ENCODE measurements around the gene ELL2.

ELL2 gene

DNA sequence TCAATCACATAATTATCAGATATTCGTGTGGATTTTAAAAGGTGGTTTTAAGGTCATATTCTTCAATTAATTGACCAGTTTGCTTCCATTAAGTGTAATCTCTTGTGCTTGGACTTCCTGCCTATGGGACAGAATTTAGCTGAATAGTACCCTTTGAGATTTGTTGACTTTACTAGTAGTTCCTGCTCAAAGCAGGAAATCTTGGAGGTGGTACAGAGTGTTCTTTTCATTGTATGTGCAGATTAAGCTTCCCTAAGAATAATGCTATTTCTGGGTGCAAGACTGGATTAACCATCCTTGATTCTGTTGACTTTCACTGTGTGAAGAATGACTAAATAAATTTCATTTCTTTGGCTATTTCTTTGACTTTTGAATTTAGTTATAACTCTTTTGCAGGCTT lies 45.4 kb upstream of the ELL2 start (continued):
- TF ChIP-seq, protein P1, sequence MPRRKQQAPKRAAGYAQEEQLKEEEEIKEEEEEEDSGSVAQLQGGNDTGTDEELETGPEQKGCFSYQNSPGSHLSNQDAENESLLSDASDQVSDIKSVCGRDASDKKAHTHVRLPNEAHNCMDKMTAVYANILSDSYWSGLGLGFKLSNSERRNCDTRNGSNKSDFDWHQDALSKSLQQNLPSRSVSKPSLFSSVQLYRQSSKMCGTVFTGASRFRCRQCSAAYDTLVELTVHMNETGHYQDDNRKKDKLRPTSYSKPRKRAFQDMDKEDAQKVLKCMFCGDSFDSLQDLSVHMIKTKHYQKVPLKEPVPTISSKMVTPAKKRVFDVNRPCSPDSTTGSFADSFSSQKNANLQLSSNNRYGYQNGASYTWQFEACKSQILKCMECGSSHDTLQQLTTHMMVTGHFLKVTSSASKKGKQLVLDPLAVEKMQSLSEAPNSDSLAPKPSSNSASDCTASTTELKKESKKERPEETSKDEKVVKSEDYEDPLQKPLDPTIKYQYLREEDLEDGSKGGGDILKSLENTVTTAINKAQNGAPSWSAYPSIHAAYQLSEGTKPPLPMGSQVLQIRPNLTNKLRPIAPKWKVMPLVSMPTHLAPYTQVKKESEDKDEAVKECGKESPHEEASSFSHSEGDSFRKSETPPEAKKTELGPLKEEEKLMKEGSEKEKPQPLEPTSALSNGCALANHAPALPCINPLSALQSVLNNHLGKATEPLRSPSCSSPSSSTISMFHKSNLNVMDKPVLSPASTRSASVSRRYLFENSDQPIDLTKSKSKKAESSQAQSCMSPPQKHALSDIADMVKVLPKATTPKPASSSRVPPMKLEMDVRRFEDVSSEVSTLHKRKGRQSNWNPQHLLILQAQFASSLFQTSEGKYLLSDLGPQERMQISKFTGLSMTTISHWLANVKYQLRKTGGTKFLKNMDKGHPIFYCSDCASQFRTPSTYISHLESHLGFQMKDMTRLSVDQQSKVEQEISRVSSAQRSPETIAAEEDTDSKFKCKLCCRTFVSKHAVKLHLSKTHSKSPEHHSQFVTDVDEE (CRISPR knock-in tag; IDR thresholded peaks at IDR 0.05): no peak
- TF ChIP-seq RARB (CRISPR knock-in tag; IDR thresholded peaks at IDR 0.05) (no peak), ISL1 (CRISPR knock-in tag; IDR thresholded peaks at IDR 0.05) (no peak), ZNF8 (CRISPR knock-in tag; IDR thresholded peaks at IDR 0.05) (no peak), GLIS3 (CRISPR knock-in tag; IDR thresholded peaks at IDR 0.05) (no peak)
- TF ChIP-seq, protein P2, sequence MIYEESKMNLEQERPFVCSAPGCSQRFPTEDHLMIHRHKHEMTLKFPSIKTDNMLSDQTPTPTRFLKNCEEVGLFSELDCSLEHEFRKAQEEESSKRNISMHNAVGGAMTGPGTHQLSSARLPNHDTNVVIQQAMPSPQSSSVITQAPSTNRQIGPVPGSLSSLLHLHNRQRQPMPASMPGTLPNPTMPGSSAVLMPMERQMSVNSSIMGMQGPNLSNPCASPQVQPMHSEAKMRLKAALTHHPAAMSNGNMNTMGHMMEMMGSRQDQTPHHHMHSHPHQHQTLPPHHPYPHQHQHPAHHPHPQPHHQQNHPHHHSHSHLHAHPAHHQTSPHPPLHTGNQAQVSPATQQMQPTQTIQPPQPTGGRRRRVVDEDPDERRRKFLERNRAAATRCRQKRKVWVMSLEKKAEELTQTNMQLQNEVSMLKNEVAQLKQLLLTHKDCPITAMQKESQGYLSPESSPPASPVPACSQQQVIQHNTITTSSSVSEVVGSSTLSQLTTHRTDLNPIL (CRISPR knock-in tag; IDR thresholded peaks at IDR 0.05; ENCODE audit: low read depth): no peak

GRCh38 chr5:96006291-96006690 lies 44.6 kb upstream of the ELL2 start:
- no peak for ATAC-seq

GRCh38 chr5:96004754-96005153 lies 43.1 kb upstream of the ELL2 start:
- no peak for ATAC-seq
- TF ChIP-seq, protein P2 (CRISPR knock-in tag; IDR thresholded peaks at IDR 0.05; ENCODE audit: low read depth): no peak
- no peak for TF ChIP-seq GLIS3 (CRISPR knock-in tag; IDR thresholded peaks at IDR 0.05)
- TF ChIP-seq ISL1 (CRISPR knock-in tag; IDR thresholded peaks at IDR 0.05): no peak
- TF ChIP-seq, protein P3, sequence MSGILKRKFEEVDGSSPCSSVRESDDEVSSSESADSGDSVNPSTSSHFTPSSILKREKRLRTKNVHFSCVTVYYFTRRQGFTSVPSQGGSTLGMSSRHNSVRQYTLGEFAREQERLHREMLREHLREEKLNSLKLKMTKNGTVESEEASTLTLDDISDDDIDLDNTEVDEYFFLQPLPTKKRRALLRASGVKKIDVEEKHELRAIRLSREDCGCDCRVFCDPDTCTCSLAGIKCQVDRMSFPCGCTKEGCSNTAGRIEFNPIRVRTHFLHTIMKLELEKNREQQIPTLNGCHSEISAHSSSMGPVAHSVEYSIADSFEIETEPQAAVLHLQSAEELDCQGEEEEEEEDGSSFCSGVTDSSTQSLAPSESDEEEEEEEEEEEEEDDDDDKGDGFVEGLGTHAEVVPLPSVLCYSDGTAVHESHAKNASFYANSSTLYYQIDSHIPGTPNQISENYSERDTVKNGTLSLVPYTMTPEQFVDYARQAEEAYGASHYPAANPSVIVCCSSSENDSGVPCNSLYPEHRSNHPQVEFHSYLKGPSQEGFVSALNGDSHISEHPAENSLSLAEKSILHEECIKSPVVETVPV (CRISPR knock-in tag; IDR thresholded peaks at IDR 0.05): no peak
- no peak for TF ChIP-seq ZNF70 (CRISPR knock-in tag; IDR thresholded peaks at IDR 0.05)
- no peak for TF ChIP-seq RARB (CRISPR knock-in tag; IDR thresholded peaks at IDR 0.05)
- TF ChIP-seq ESRRG (CRISPR knock-in tag; IDR thresholded peaks at IDR 0.05): no peak
- TF ChIP-seq, protein P4, sequence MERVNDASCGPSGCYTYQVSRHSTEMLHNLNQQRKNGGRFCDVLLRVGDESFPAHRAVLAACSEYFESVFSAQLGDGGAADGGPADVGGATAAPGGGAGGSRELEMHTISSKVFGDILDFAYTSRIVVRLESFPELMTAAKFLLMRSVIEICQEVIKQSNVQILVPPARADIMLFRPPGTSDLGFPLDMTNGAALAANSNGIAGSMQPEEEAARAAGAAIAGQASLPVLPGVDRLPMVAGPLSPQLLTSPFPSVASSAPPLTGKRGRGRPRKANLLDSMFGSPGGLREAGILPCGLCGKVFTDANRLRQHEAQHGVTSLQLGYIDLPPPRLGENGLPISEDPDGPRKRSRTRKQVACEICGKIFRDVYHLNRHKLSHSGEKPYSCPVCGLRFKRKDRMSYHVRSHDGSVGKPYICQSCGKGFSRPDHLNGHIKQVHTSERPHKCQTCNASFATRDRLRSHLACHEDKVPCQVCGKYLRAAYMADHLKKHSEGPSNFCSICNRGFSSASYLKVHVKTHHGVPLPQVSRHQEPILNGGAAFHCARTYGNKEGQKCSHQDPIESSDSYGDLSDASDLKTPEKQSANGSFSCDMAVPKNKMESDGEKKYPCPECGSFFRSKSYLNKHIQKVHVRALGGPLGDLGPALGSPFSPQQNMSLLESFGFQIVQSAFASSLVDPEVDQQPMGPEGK (CRISPR knock-in tag; IDR thresholded peaks at IDR 0.05; ENCODE audit: borderline replicate concordance): no peak
- TF ChIP-seq TCF4 (CRISPR knock-in tag; IDR thresholded peaks at IDR 0.05; ENCODE audit: borderline replicate concordance): no peak
- TF ChIP-seq ZNF8 (CRISPR knock-in tag; IDR thresholded peaks at IDR 0.05): no peak
- no peak for TF ChIP-seq PPARA (CRISPR knock-in tag; IDR thresholded peaks at IDR 0.05; ENCODE audit: borderline replicate concordance)
- TF ChIP-seq ZFP30 (CRISPR knock-in tag; IDR thresholded peaks at IDR 0.05): no peak
- no peak for TF ChIP-seq ARNTL (CRISPR knock-in tag; IDR thresholded peaks at IDR 0.05; ENCODE audit: borderline replicate concordance, low read depth)
- TF ChIP-seq ZFP3 (CRISPR knock-in tag; IDR thresholded peaks at IDR 0.05): no peak
- no peak for TF ChIP-seq POU6F1 (CRISPR knock-in tag; IDR thresholded peaks at IDR 0.05; ENCODE audit: borderline replicate concordance, low read depth)
- TF ChIP-seq SNAI2 (CRISPR knock-in tag; IDR thresholded peaks at IDR 0.05): no peak
- TF ChIP-seq, protein P1 (CRISPR knock-in tag; IDR thresholded peaks at IDR 0.05): no peak
- TF ChIP-seq TOX (CRISPR knock-in tag; IDR thresholded peaks at IDR 0.05; ENCODE audit: borderline replicate concordance): no peak
- TF ChIP-seq BACH2 (CRISPR knock-in tag; IDR thresholded peaks at IDR 0.05; ENCODE audit: borderline replicate concordance): no peak
- no peak for TF ChIP-seq ZNF565 (CRISPR knock-in tag; conservative IDR thresholded peaks at IDR 0.05; ENCODE audit: low read depth)

More at GRCh38 chr5:96006291-96006690, 44.6 kb upstream of the ELL2 start:
- TF ChIP-seq, protein P2 (CRISPR knock-in tag; IDR thresholded peaks at IDR 0.05; ENCODE audit: low read depth): no peak
- TF ChIP-seq ZNF565 (CRISPR knock-in tag; conservative IDR thresholded peaks at IDR 0.05; ENCODE audit: low read depth) (no peak), TCF4 (CRISPR knock-in tag; IDR thresholded peaks at IDR 0.05; ENCODE audit: borderline replicate concordance) (no peak)
